HL-60/S4 treated with phorbol 12-myristate 13-acetate at 8.2 ng/mL for 4 days and 3 days (cell line): ENCODE data around the gene MKNK1.

ENCODE experiments used
- in situ Hi-C: fragments of 300-500 bp; cut with MboI; formaldehyde crosslinking; loops from 2 replicates; pipeline ENCODE4 v1.15.0; 2022; ENCODE audit warnings: low sequenced_read_pairs

Gene MKNK1

GRCh38 chr1:46526013-46526690 is 77.9 kb downstream of the MKNK1 start:
- in situ Hi-C loops: loop anchor here (25.0 kb wide), 1 partner anchor 114 kb away; no protein-coding TSS in a partner anchor

GRCh38 chr1:46525253-46525983 is 78.7 kb downstream of the MKNK1 start:
- in situ Hi-C loops: loop anchor here (25.0 kb wide), 1 partner anchor 113 kb away; no protein-coding TSS in a partner anchor

- in situ Hi-C loops: loop anchor here (25.0 kb wide), 1 partner anchor 113 kb away; no protein-coding TSS in a partner anchor
These were observed 79.2 kb downstream of the MKNK1 start for GRCh38 chr1:46524843-46525242.

- in situ Hi-C loops: no loop called here
These were observed 80.3 kb downstream of the MKNK1 start for GRCh38 chr1:46523496-46524353.

- in situ Hi-C loops: no loop called here
These were observed 81.1 kb downstream of the MKNK1 start for GRCh38 chr1:46522969-46523320.

GRCh38 chr1:46522184-46522968 is 81.7 kb downstream of the MKNK1 start:
- in situ Hi-C loops: no loop called here

GRCh38 chr1:46521414-46521813 is 82.7 kb downstream of the MKNK1 start:
- in situ Hi-C loops: no loop called here

GRCh38 chr1:46520063-46520911 is 83.8 kb downstream of the MKNK1 start:
- in situ Hi-C loops: no loop called here

GRCh38 chr1:46519209-46519608 is 84.9 kb downstream of the MKNK1 start:
- in situ Hi-C loops: no loop called here

GRCh38 chr1:46517932-46518498 is 86.1 kb downstream of the MKNK1 start:
- in situ Hi-C loops: no loop called here

- in situ Hi-C loops: no loop called here
These were observed 87.0 kb downstream of the MKNK1 start for GRCh38 chr1:46517010-46517600.

- in situ Hi-C loops: no loop called here
These were observed 87.7 kb downstream of the MKNK1 start for GRCh38 chr1:46516200-46516950.

- in situ Hi-C loops: no loop called here
These were observed 88.5 kb downstream of the MKNK1 start for GRCh38 chr1:46515576-46515975.

GRCh38 chr1:46513536-46513935 is 90.5 kb downstream of the MKNK1 start:
- in situ Hi-C loops: no loop called here

GRCh38 chr1:46512792-46513190 is 91.3 kb downstream of the MKNK1 start:
- in situ Hi-C loops: no loop called here

GRCh38 chr1:46512135-46512791 is 91.8 kb downstream of the MKNK1 start:
- in situ Hi-C loops: no loop called here

GRCh38 chr1:46510998-46511365 is 93.1 kb downstream of the MKNK1 start:
- in situ Hi-C loops: no loop called here
